ENCODE data around the gene PWP1.

Gene PWP1

GRCh38 chr12:107760207-107760808, 74.7 kb downstream of the PWP1 start:
- no peak for TF ChIP-seq CTCF (IDR thresholded peaks at IDR 0.05; ENCODE audit: low read depth, low read length, missing control alignments)
- no peak for DNase-seq (ENCODE audit: low read depth)
- H3K4me3 ChIP-seq (ENCODE audit: low read depth, low read length): peak overlapping the region; percentile 96

GRCh38 chr12:107760809-107761501, 75.4 kb downstream of the PWP1 start, which contains the start of gene PRDM4:
Gene PRDM4 (minus strand): TSS chr12:107761137. CDS start chr12:107760515, 622 bp downstream.
- H3K4me3 ChIP-seq (ENCODE audit: low read depth, low read length): peak within 1 kb of the TSS; percentile 96
- peak; percentile 66 for TF ChIP-seq CTCF (IDR thresholded peaks at IDR 0.05; ENCODE audit: low read depth, low read length, missing control alignments)
- peak; percentile 71 for DNase-seq (ENCODE audit: low read depth)

GRCh38 chr12:107761502-107761904, 75.9 kb downstream of the PWP1 start:
- peak overlapping the region; percentile 60 for H3K4me3 ChIP-seq (ENCODE audit: low read depth, low read length)
- DNase-seq (ENCODE audit: low read depth): no peak
- TF ChIP-seq CTCF (IDR thresholded peaks at IDR 0.05; ENCODE audit: low read depth, low read length, missing control alignments): no peak

Measured in GM12864 (cell line).